Peyer's patch (tissue), 4 donors: Measurements from ENCODE around the gene TMEM131L.

ENCODE experiments used
- CTCF ChIP-seq, 6 experiments: fragments of 450-650 bp in 4 of 6; fragments of 200-600 bp in 2 of 6; sonication (generic) in 1 of 6; IDR thresholded peaks; one replicate each; pipeline ENCODE4 v1.5.1; 2017 to 2019; ENCODE audit warnings: antibody characterized with exemption in 6 of 6, mild to moderate bottlenecking in 3 of 6, moderate library complexity in 1 of 6
- POLR2A ChIP-seq, 2 donors: fragments of 450-650 bp; IDR thresholded peaks; one replicate each; pipeline ENCODE4 v1.5.1; 2017; ENCODE audit warnings: antibody characterized with exemption in 2 of 2, mild to moderate bottlenecking in 2 of 2, moderate library complexity in 2 of 2

- TF ChIP-seq CTCF (IDR thresholded peaks at IDR 0.05) (no peak), POLR2A (IDR thresholded peaks at IDR 0.05) (no peak)
These were observed 210.8 kb downstream of the TMEM131L start for GRCh38 chr4:153676984-153677383.
